Measurements from ENCODE around the gene SPTB.
A peak's percentile ranks its signal among the peaks of the same experiment; 100 is the strongest.

The SPTB gene

GRCh38 chr14:64723691-64724577, 155.8 kb downstream of the SPTB start:
- no peaks in the 10 kb centered on the region for H3K9me3 ChIP-seq (ENCODE audit: control insufficient read depth in 1 of 2, low read length in 2 of 2)
- H3K27ac ChIP-seq (ENCODE audit: low read length) = no peak overlapping the region
- peaks cover 28 to 58% of the 10 kb centered on the region in 2 donors for H3K4me1 ChIP-seq (ENCODE audit: control insufficient read depth in 1 of 2, insufficient read depth in 2 of 2, low read length in 2 of 2)
- no peak overlapping the region for H3K4me3 ChIP-seq (ENCODE audit: low read depth in 1 of 2, low read length in 2 of 2)
- no peaks in the 10 kb centered on the region for H3K27me3 ChIP-seq (ENCODE audit: low read depth, low read length)
- H3K36me3 ChIP-seq (ENCODE audit: control insufficient read depth in 1 of 2, insufficient read depth in 2 of 2, low read length in 2 of 2) = peaks cover 9 to 13% of the 10 kb centered on the region in 2 donors

GRCh38 chr14:64722842-64723447, 156.8 kb downstream of the SPTB start:
- peaks cover 2 to 3% of the 10 kb centered on the region in 2 donors for H3K36me3 ChIP-seq (ENCODE audit: control insufficient read depth in 1 of 2, insufficient read depth in 2 of 2, low read length in 2 of 2)
- H3K4me3 ChIP-seq (ENCODE audit: low read depth in 1 of 2, low read length in 2 of 2) = no peak overlapping the region
- H3K4me1 ChIP-seq (ENCODE audit: control insufficient read depth in 1 of 2, insufficient read depth in 2 of 2, low read length in 2 of 2) = peaks cover 29 to 65% of the 10 kb centered on the region in 2 donors
- H3K9me3 ChIP-seq (ENCODE audit: control insufficient read depth in 1 of 2, low read length in 2 of 2) = no peaks in the 10 kb centered on the region
- no peaks in the 10 kb centered on the region for H3K27me3 ChIP-seq (ENCODE audit: low read depth, low read length)
- no peak overlapping the region for H3K27ac ChIP-seq (ENCODE audit: low read length)

- H3K27me3 ChIP-seq (ENCODE audit: low read depth, low read length) = no peaks in the 10 kb centered on the region
- H3K9me3 ChIP-seq (ENCODE audit: control insufficient read depth in 1 of 2, low read length in 2 of 2) = no peaks in the 10 kb centered on the region
- no peak overlapping the region for H3K4me3 ChIP-seq (ENCODE audit: low read depth in 1 of 2, low read length in 2 of 2)
- H3K36me3 ChIP-seq (ENCODE audit: control insufficient read depth in 1 of 2, insufficient read depth in 2 of 2, low read length in 2 of 2) = no peaks in the 10 kb centered on the region
- H3K4me1 ChIP-seq (ENCODE audit: control insufficient read depth in 1 of 2, insufficient read depth in 2 of 2, low read length in 2 of 2) = peaks cover 38 to 74% of the 10 kb centered on the region in 2 donors
- no peak overlapping the region for H3K27ac ChIP-seq (ENCODE audit: low read length)
Observed at GRCh38 chr14:64721899-64722298, 157.8 kb downstream of the SPTB start.

DNA sequence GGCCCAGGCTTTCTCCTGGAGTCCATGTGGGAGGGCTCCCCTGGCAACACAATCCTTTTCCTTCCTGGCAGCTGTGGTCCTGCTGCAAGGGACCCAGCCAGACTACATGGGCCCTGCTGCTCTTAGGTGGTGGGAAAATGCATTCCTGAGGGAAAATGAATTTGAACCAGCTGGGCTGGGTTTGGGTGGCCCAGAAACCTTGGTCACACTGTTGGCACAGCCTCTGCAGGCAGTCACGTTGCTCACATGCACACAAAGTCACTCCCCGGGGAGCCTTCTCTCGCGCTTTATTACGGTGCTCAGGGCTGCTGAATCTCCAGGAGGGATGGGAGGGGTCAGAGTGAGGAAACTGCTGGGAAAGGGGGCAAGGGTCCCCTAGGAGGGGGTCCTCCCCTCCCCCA, 158.3 kb downstream of the SPTB start:
- peaks cover 40 to 74% of the 10 kb centered on the region in 2 donors for H3K4me1 ChIP-seq (ENCODE audit: control insufficient read depth in 1 of 2, insufficient read depth in 2 of 2, low read length in 2 of 2)
- no peaks in the 10 kb centered on the region for H3K9me3 ChIP-seq (ENCODE audit: control insufficient read depth in 1 of 2, low read length in 2 of 2)
- H3K4me3 ChIP-seq (ENCODE audit: low read depth in 1 of 2, low read length in 2 of 2) = no peak overlapping the region
- no peaks in the 10 kb centered on the region for H3K36me3 ChIP-seq (ENCODE audit: control insufficient read depth in 1 of 2, insufficient read depth in 2 of 2, low read length in 2 of 2)
- H3K27ac ChIP-seq (ENCODE audit: low read length) = no peak overlapping the region
- H3K27me3 ChIP-seq (ENCODE audit: low read depth, low read length) = no peaks in the 10 kb centered on the region

- no peaks in the 10 kb centered on the region for H3K27me3 ChIP-seq (ENCODE audit: low read depth, low read length)
- H3K4me3 ChIP-seq (ENCODE audit: low read depth in 1 of 2, low read length in 2 of 2) = no peak overlapping the region
- H3K27ac ChIP-seq (ENCODE audit: low read length) = peak overlapping the region; percentile 47
- no peaks in the 10 kb centered on the region for H3K9me3 ChIP-seq (ENCODE audit: control insufficient read depth in 1 of 2, low read length in 2 of 2)
- H3K4me1 ChIP-seq (ENCODE audit: control insufficient read depth in 1 of 2, insufficient read depth in 2 of 2, low read length in 2 of 2) = peaks cover 30 to 77% of the 10 kb centered on the region in 2 donors
- no peaks in the 10 kb centered on the region for H3K36me3 ChIP-seq (ENCODE audit: control insufficient read depth in 1 of 2, insufficient read depth in 2 of 2, low read length in 2 of 2)
Observed at GRCh38 chr14:64720131-64720576, 159.6 kb downstream of the SPTB start.

DNA sequence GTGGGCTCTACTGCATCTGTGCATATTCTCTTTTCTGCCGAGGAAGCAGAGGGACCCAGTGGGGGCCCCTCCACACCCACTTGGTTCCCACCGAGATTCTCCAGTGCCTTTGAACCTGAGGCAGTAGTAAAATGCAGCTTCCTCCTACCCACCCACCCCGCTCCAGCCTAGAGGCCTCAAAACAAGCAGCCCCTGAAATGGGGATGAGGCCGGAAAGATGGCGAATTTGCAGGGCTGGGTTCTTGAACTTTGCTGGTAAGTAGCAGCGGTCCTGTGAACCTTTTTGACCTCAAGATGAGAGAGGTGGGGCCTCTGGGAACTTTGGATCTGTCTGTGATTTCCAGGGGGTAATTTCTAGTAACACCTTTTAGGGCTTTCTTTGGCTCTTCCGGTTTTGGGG, 160.1 kb downstream of the SPTB start:
- no peaks in the 10 kb centered on the region for H3K27me3 ChIP-seq (ENCODE audit: low read depth, low read length)
- H3K36me3 ChIP-seq (ENCODE audit: control insufficient read depth in 1 of 2, insufficient read depth in 2 of 2, low read length in 2 of 2) = no peaks in the 10 kb centered on the region
- peak overlapping the region; percentile 47 for H3K27ac ChIP-seq (ENCODE audit: low read length)
- H3K4me1 ChIP-seq (ENCODE audit: control insufficient read depth in 1 of 2, insufficient read depth in 2 of 2, low read length in 2 of 2) = peaks cover 30 to 75% of the 10 kb centered on the region in 2 donors
- no peak overlapping the region for H3K4me3 ChIP-seq (ENCODE audit: low read depth in 1 of 2, low read length in 2 of 2)
- H3K9me3 ChIP-seq (ENCODE audit: control insufficient read depth in 1 of 2, low read length in 2 of 2) = no peaks in the 10 kb centered on the region

- H3K27me3 ChIP-seq (ENCODE audit: low read depth, low read length) = no peaks in the 10 kb centered on the region
- H3K27ac ChIP-seq (ENCODE audit: low read length) = no peak overlapping the region
- peaks cover 30 to 66% of the 10 kb centered on the region in 2 donors for H3K4me1 ChIP-seq (ENCODE audit: control insufficient read depth in 1 of 2, insufficient read depth in 2 of 2, low read length in 2 of 2)
- no peaks in the 10 kb centered on the region for H3K9me3 ChIP-seq (ENCODE audit: control insufficient read depth in 1 of 2, low read length in 2 of 2)
- no peaks in the 10 kb centered on the region for H3K36me3 ChIP-seq (ENCODE audit: control insufficient read depth in 1 of 2, insufficient read depth in 2 of 2, low read length in 2 of 2)
- no peak overlapping the region for H3K4me3 ChIP-seq (ENCODE audit: low read depth in 1 of 2, low read length in 2 of 2)
Observed at GRCh38 chr14:64718762-64719161, 160.9 kb downstream of the SPTB start.

- H3K4me3 ChIP-seq (ENCODE audit: low read depth in 1 of 2, low read length in 2 of 2) = peak overlapping the region; percentile 5 to 19
Observed at GRCh38 chr14:64717870-64718269, 161.8 kb downstream of the SPTB start.

DNA sequence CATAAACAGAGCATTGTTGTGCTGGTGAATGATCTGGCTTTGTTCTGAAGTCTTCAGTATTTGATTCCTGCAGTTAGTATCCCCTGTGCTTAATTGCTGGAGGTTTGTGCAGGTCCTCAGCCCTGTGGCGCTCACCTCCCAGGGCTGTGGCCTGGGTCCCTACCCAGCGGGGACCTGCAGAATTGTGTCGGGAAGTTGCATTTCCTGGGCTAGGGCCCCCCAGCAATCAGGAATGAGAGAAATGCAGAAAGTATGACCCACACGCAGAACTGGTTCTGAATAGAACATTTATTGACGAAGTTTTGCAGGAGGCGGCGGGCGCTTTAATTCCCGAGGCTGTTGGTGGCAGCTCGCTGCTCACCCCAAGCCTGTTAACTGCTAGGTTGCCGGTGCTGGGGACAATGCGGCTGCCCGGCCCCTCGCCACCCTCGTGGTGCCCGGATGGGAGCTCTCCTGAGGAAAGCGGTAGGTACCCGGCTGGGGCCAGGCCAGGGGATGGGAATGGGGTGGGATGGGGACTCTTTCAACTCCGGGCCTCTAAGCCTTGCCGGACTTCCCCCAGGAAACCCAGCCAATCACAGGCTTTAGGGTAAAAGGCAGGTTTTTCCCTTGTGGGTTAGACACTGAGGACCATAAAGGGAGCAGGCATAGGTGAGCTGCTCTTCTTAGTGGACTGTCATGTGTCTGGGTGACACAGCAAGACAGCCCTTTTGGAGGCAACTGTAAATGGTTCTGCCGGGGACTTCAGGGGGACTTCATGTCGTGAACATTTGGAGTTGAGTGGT, 163.9 kb downstream of the SPTB start:
- Histone ChIP-seq H3K4me1 (ENCODE audit: control insufficient read depth in 1 of 2, insufficient read depth in 2 of 2, low read length in 2 of 2) (peaks cover 18 to 47% of the 10 kb centered on the region in 2 donors), H3K27ac (ENCODE audit: low read length) (peak overlapping the region; percentile 68), H3K4me3 (ENCODE audit: low read depth in 1 of 2, low read length in 2 of 2) (peak overlapping the region; percentile 40 to 56), H3K9me3 (ENCODE audit: control insufficient read depth in 1 of 2, low read length in 2 of 2) (peaks cover 0 to 3% of the 10 kb centered on the region in 2 donors), H3K27me3 (ENCODE audit: low read depth, low read length) (no peaks in the 10 kb centered on the region), H3K36me3 (ENCODE audit: control insufficient read depth in 1 of 2, insufficient read depth in 2 of 2, low read length in 2 of 2) (no peaks in the 10 kb centered on the region)

More at GRCh38 chr14:64717870-64718269, 161.8 kb downstream of the SPTB start:
- Histone ChIP-seq H3K4me1 (ENCODE audit: control insufficient read depth in 1 of 2, insufficient read depth in 2 of 2, low read length in 2 of 2) (peaks cover 30 to 66% of the 10 kb centered on the region in 2 donors), H3K9me3 (ENCODE audit: control insufficient read depth in 1 of 2, low read length in 2 of 2) (no peaks in the 10 kb centered on the region), H3K36me3 (ENCODE audit: control insufficient read depth in 1 of 2, insufficient read depth in 2 of 2, low read length in 2 of 2) (no peaks in the 10 kb centered on the region), H3K27me3 (ENCODE audit: low read depth, low read length) (no peaks in the 10 kb centered on the region), H3K27ac (ENCODE audit: low read length) (peak overlapping the region; percentile 68)

GRCh38 chr14:64715146-64715627, 164.5 kb downstream of the SPTB start:
- H3K36me3 ChIP-seq (ENCODE audit: control insufficient read depth in 1 of 2, insufficient read depth in 2 of 2, low read length in 2 of 2) = no peaks in the 10 kb centered on the region
- H3K27ac ChIP-seq (ENCODE audit: low read length) = no peak overlapping the region
- peak overlapping the region in 1 of 2 donors; percentile 56 for H3K4me3 ChIP-seq (ENCODE audit: low read depth in 1 of 2, low read length in 2 of 2)
- peaks cover 0 to 3% of the 10 kb centered on the region in 2 donors for H3K9me3 ChIP-seq (ENCODE audit: control insufficient read depth in 1 of 2, low read length in 2 of 2)
- H3K4me1 ChIP-seq (ENCODE audit: control insufficient read depth in 1 of 2, insufficient read depth in 2 of 2, low read length in 2 of 2) = peaks cover 13 to 48% of the 10 kb centered on the region in 2 donors
- no peaks in the 10 kb centered on the region for H3K27me3 ChIP-seq (ENCODE audit: low read depth, low read length)

Measured in muscle layer of duodenum (tissue), 2 donors.